Middle frontal gyrus (tissue), 1 donor: ENCODE measurements around the gene DYNC1I1.
A peak's percentile ranks its signal among the peaks of the same experiment; 100 is the strongest.

Source experiments
- DNase-seq: peaks from one replicate; pipeline ENCODE4 v3.0.0-alpha.2; 2015; ENCODE audit warnings: low spot score; ENCODE audit errors: extremely low spot score

Gene DYNC1I1

DNA sequence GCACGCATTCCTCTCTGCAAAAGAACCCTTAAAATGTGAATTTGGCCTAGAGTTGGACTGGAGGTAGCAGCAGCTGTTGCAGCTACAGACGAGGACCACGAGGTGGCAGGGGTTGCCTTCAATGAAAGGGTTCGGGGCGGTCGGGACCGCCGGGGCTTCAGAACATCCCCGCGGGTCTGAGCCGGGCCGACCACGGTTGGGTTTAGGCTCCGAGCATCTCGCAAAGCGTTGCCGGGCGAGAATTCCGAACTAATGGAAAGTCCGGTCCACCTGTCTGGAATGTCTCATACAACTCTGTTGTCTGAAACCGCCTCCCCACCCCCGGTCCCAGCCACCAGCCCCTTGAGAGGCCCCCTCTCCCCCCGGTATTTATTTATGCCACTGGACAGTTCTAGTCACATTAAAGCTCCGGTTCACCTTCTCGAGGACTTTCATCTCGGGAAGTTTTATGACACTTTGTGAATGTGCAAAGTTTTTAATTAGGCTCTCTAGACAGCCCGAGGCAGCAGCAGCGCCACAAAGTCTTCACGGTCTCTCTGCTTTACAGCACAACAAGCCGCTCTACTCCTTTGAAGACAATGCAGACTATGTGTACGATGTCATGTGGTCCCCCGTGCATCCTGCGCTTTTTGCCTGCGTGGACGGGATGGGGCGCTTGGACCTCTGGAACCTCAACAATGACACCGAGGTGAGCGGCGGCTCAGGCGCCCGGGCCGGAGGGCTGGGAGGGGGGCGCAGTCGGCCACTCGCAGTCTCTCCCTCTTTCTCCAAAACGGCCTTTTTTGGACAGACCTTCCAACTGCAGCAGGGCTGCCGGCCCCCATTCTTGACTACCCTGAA lies 303.4 kb downstream of the DYNC1I1 start:
- peak; percentile 54 for DNase-seq

DNA sequence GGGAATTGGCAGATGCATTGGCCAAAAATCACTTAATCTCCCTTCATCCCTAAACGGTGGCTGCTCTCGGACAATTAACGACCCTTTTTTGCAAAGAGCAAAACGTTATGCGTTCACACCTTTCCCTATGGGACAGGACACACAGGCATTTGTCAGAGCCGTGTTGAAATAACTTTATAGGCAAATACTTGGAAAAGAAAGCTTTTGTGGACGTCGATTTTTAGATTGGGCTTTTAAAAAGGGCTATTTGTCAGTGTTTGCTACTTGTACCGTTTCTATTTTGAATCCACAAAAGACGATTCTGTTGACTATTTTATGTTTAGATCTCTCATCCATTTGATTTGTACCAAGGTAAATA lies 304.0 kb downstream of the DYNC1I1 start:
- DNase-seq = no peak

DNA sequence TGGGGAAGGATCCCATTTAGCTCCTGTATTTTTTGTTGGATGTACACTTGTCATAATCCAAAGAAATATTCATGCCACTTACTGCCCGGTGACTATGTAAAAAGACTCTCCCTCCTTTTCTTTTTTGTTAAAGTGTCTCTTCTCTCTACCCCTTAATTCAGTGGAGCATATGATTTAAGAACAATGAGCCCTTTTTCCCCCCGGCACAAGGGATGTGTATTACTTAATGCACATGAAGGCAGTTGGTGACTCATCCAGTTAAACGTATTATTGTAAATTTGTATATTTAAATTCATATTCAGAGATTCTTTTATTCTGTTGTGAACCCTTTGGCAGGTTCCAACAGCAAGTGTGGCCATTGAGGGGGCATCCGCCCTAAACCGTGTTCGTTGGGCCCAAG lies 307.7 kb downstream of the DYNC1I1 start:
- DNase-seq = no peak

DNA sequence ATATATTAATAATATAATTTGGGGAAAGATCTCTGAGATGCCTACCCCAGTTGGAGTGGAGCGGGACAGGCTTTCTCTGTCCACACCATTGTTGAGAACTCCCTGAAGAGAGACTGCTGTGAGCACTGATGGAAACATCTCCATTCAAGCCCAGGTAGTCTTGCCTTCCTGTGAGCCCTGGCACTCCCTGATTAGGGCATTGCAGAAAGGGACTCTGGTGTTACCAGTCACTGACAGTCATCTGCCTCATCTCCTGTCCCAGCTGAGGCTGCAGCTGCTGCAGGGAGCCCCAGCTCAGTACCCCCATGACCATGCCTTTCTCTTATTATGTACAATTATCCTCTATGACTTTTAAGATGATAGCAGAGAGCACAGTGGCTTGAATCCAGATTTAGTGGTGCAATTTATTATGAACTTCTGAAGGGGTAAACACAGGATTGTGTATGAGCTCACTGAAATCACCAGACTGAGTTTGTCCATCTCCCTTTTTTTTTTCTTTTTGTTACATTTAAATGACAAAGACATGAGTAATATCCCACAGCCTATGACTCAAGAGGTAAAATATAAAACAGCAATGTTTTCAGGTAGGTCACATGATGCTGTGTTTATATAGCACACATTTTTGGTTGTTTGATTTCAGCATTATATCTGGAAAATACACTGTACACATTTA lies 312.7 kb downstream of the DYNC1I1 start:
- no peak for DNase-seq

DNA sequence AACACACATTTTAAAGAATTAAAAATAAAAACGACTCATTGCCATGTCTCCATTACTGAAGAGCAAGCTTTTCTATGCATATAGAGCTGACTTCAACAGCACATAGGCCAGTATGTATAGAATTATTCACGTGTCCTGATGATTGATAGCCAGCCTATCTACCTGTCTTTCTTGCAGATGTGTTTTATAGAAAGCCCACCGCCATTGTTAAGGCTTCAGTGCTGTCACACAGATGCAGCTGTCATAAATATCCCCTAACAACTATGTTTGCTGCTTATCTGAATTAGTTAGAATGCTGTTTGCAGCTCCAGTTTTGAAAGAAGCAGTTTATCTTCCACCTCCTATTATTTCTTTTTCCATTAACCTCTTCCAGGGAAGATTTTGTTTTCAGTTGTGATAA lies 313.6 kb downstream of the DYNC1I1 start:
- no peak for DNase-seq

DNA sequence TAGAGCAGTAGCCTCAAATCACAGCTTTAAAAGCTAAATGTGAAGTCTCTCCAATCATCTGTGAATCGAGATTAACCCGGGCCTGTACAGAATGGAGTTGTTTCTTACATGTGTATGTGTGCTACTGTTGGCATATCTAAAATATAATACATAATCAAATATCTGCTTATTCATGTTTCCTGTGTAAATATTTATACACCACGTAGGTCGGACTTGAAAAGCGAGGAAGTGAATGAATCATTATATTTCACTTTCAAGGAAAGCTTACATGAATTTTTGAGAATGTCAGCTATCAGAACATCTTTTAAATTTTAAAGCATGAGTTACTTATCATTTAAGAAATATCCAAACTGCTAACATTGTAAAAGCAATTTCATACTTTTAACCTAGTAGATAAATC lies 316.2 kb downstream of the DYNC1I1 start:
- no peak for DNase-seq

DNA sequence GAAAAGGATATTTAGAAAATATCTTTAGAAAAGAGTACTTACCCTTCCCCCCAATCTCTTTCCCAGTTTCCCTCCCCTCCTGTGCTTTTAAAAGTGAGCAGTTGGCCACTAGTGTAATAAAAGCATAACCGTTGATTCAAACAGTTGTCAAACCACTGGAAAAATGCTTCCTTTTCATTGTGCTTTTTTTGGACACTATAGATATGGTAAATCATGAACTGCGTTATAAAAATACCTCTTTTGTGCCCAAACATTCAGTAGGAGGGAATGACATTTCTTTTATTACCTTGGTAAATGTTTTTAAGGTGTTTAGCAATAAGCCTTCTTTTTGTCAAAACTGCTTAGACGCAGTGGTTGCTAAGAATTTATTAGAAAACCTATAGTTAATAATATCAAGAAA lies 317.2 kb downstream of the DYNC1I1 start:
- DNase-seq = no peak

DNA sequence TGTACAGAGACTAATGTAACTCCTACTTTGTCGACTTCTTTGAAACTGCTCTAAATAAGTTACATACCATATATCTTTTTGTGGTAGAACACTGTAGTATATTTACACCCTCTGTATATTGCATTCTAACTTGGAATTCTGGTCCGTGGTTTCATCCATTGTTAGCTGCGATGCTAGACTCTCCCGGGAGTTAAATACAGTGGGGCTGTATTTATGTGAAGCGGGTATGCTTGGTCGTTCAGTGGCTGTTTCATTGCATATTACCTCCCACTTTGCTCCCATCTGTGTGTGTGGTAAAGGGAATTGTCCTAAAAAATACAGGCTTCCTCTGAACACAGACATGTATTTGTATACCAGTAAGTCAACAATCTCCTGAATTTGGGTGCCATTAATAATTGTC lies 318.4 kb downstream of the DYNC1I1 start:
- DNase-seq = no peak

DNA sequence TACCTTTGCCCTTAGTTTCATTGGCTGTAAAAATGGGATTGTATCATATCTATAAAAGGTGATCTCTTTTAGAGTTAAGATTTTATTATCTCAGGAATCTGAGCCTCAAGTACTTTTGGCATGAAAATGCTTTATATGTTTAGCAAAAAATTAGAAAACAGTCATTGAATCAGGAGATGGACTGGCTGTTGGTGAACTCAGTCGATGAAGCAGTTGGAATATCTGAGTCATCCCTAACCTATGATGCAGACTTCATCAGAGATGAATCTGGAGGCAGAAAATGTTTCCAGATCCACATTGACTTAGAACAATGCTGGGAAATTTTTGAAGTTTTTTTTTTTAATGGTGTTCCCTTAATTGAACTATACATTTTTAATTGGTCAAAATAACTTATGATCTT lies 321.1 kb downstream of the DYNC1I1 start:
- no peak for DNase-seq

DNA sequence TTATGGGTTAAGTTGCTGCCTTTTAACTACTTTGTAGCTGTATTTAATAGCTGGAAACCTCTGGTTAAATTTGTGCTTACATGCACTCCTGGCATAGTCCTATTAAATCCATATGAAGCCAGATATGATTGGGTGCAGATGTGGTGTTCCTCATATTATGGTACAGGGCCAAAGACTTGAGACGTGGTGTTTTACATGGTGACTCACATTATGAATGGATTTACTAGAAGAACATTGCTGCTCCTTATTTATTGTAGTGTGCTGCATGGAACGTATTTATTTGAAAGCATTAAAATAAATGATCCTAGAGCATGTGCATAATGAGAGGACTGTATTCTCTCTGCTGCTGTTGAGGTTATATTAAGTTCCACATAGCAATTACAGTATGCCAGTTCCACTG lies 325.5 kb downstream of the DYNC1I1 start:
- no peak for DNase-seq

DNA sequence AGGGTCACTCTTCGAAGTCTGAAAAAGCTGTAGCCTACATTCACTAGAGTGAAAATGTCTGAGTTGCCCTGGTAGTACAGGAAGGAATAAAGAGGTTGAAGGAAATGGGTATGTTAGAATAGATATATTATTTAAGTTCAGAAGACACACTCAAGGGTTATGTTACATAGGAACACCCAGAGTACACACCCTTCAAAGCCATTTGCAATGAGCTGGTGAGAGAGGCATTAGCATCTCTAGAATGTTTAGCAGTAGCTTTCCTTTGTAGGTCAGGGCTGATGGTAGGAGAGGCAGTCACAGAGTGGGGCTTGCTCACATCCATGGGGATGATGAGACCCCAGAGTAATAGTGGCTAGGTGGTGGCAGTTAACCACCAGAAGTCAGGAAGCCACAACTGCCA lies 328.4 kb downstream of the DYNC1I1 start:
- DNase-seq = no peak

DNA sequence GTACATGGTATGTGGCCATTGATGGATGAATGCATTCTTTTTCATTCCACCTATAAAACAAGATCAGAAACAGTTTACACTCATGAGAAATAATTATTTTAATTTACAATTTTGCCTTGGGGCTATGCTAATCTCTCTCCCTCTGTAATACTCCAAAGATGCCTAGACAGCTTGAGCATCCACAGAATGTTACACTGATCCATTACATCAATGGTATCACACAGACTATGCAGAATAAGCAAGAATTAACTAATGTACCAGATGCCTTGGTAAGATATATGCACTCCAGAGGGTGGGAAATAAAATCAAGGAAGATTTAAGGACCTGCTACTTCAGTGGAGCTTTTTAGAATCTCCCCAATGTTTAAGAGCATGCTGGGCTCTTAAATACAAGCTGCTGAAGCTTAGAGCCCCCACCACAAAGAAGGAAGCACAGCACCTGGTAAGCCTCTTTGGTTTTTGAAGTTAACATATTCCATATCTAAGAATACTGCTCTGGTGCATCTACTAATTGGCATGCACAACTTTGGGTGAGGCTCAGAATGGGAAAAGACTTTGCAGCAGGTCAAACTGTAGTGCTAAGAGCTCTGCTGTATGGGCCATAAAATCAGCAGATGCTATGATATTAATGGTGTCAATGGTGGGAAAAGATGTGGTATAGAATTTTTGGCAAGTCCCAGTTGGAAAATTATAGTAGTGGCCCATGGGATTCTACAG lies 329.9 kb downstream of the DYNC1I1 start:
- no peak for DNase-seq

DNA sequence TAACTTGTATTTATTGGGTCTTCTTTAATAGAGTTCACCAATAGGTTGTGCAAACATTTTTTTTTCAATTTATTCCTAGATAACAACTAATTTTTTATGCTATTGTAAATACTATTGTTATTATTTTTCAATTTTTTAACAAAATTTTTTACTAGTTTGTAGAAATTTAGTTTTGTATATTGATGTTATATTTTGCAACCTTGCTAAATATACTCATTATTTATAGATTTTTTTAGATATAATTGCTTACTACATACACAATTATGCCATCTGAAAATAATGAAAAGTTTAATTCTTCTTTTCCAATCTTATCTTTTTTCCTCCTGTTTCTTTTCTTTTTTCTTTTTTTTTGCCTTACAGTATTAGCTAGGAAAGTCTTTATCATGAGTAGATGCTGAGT lies 332.6 kb downstream of the DYNC1I1 start:
- DNase-seq = no peak

DNA sequence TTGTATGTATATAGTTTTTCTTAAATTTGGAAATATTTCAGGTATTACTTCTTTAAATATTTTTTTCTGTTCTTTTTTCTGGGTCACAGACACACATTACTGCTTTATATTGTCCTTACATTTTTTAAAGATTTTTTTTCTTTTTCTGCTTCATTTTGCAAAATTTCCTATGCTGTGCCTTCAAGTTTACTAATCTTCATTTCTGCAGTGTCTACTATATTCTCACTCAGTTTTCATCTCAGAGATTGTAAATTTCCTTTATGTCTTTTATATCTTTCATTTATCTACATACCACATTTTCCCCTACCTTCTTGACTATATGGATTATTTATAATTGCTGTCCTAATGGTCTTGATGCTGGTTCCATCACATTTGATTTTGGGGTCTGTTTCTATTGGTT lies 339.1 kb downstream of the DYNC1I1 start:
- no peak for DNase-seq

DNA sequence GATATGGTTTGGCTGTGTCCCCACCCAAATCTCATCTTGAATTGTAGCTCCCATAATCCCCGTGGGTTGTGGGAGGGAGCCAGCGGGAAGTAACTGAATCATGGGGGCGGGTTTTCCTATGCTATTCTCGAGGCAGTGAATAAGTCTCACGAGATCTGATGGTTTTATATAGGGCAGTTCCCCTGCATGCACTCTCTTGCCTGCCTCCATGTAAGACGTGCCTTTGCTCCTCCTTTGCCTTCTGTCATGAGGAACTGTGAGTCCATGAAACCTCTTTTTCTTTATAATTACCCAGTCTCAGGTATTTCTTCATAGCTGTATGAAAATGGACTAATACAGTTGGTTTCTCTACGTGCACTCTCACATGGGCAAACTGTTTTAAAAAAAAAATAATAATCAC lies 341.8 kb downstream of the DYNC1I1 start:
- DNase-seq = no peak

DNA sequence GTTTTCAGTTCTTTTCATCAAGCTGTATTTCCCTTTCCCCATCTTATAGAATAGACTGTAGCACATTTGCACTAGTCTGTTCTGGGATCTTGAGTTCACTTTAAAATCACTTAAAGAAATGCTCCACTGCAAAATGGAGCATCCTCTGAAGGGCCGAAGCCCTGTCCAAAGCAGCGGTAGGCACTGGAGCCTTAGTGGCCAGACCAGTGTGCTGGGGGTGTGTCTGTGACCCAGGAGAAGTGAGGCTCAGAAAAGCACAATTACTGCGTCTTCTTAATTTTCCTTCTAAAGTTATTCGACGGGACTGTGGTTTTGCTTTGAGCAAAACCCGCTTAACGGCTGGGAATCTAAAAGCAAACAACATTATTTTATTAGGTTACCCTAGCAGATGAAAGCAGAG lies 343.8 kb downstream of the DYNC1I1 start:
- no peak for DNase-seq

DNA sequence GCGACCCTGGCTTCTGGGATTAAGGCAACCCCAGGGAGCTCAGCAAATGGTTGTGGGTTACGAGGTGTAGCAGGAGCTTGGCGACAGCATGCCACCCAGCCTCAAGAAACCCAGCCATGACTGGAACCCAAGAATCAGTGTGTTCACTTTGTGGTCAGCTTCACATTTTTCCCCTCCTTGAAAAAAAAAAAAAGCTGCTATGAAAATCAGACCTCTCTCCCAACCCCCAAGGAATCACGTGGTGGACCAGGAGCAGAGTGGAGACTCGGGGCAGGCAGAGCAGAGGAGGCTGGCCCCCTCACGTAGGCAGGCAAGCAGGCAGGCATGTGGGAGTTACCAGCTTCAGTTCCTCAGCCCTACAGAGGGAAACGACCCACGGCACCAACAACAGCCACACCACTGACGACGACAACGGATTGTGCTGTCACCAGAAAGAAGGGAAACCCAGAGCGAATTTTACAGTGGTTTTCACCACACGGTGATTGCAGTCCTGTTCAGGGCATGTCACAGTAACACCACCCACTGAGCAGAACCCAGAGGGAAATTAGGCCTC lies 346.2 kb downstream of the DYNC1I1 start:
- DNase-seq = no peak

DNA sequence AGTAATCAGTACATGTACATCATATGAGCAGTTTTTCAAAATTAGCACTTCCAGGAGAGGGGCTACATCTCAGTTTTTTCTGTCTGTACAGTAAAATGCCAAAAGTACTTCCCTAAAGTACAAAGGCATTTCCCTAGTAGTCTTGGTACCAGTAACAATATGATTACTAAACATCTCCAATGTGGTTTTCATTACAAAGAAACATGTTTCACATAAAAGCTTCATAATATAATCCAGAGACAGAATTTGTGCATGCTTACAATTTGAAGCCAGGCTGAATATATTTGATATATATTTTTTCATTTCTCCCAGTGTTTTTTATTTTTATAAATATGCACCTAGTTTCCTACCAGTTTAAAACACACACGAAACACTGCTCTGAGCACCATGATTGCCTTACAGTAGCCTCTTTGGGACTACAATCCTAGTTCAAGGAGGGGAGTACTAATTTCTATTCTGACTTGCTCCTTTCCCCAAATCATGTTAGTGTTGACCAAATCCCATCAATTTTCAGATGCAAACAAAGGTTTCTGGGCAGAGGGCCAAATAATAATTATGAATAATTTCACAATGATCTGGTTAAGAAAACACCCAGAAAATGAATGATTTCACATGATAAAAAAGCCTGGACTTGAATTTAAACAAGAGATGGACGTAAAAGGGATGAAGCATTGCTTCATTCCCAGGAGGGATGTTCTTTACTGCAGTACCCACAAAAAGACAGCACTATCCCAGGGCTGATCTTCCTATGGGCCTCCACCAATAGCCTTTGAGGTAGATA lies 348.3 kb downstream of the DYNC1I1 start:
- DNase-seq = no peak

DNA sequence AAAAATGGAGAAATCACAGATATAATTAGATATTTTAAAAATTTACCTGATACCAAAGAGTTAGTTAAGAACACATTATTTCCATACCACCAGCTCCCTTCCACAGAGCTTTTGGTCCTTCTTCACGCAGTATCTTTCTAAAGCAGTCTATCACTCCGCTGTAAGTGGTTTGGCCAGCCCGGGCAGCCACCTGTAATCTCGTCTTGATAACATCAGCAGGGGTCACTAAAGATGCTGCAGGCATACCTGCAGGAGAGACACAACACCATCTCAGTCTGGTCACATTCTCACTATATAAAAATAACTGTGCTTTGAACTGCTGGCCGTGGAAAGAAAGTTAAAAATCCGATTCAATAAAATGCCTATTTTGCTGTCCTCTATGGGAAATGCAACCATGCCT lies 349.4 kb downstream of the DYNC1I1 start:
- no peak for DNase-seq

DNA sequence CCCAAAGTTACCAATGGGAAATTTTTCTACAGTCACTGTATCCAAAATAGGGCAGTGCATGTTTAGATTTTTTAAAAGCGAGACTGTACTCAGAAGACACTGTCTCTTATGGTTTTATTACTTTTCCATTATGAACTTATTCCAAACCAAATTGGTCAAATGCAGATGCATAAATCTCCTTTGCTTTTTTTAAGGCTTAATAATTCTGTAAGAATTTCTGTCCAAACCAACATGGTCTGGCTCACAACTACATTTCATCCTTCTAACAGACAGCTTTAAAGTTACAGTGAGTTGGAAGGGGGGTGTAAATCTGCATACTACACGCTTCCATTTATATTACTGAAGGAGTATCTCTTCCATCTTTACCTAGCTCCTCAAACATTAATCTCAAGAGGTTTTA lies 350.4 kb downstream of the DYNC1I1 start:
- no peak for DNase-seq

DNA sequence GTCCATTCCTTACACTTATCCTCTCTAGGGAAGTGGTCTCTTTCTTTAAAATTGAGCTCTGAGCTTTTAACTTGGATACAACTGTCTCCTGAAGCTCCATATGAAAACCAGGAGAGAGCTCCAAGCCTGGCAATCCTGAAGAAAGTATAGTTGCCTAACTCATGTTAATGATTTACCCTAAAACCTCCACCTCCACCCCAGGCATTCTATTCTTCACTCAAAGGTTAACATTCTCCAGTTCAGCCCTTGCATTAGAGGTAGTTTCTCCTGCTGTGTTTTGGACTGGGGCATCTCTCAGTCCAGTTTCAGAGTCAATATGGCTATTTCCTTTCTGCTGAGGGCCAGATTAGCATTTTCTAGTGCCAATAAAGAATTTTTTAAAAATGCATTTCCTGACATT lies 354.0 kb downstream of the DYNC1I1 start:
- DNase-seq = no peak
